Limb (tissue), 2 donors: Measurements from ENCODE around the gene TTC38.
A peak's percentile ranks its signal among the peaks of the same experiment; 100 is the strongest.

Experiments
- DNase-seq, 2 donors: peaks; one replicate each; pipeline ENCODE4 v3.0.0-alpha.2; 2016; ENCODE audit errors: extremely low spot score in 2 of 2

TTC38 gene

DNA sequence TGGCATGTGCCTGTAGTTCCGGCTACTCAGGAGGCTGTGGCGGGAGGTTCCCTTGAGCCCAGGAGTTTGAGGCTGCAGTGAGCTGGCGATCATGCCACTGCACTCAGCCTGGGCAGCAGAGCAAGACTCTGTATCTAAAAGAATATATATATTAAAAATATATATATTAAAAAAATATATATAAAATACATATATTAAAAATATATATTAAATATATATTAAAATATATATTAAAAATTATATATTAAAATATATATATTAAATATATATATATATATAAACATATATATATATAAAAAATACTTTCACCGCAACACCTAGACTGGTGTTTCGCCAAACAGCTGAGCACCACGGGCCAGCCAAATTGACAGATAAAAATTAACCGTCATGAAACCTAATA is 8.8 kb downstream of the TTC38 start:
- DNase-seq: no peak

GRCh38 chr22:46278656-46279645 is 11.1 kb downstream of the TTC38 start:
- DNase-seq: no peak

- DNase-seq: no peak
Observed at GRCh38 chr22:46280063-46280817, 12.4 kb downstream of the TTC38 start.

DNA sequence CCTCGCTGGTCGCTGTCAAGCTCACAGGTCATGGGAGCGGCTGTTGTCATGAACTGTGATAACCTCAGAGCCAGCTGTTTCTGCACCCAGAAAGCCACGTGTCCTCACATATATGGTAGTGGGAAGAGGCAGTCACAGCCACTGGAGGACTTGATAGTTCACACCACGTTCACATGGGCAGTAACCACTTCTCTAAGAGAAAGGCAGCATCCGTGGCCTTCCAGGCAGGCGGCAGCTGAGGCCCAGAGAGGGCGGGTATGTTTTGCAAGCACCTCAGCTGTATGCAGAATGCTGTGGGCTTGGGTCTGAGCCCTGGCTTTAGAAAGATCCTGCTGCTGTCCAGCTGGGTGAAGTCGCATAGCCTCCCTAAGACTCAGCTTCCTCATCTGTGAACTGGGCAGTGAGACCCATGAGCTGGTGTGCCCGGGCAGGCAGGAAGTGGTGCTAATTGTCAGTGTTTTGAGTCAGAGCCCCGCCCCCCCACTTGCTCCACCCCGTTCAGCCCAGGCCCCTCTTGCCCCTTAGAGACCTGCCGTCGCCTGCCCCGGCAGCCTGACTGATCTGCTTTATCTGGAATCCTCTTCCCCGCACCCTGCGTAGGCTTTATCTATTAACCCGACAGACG is 13.3 kb downstream of the TTC38 start:
- DNase-seq: no peak

DNA sequence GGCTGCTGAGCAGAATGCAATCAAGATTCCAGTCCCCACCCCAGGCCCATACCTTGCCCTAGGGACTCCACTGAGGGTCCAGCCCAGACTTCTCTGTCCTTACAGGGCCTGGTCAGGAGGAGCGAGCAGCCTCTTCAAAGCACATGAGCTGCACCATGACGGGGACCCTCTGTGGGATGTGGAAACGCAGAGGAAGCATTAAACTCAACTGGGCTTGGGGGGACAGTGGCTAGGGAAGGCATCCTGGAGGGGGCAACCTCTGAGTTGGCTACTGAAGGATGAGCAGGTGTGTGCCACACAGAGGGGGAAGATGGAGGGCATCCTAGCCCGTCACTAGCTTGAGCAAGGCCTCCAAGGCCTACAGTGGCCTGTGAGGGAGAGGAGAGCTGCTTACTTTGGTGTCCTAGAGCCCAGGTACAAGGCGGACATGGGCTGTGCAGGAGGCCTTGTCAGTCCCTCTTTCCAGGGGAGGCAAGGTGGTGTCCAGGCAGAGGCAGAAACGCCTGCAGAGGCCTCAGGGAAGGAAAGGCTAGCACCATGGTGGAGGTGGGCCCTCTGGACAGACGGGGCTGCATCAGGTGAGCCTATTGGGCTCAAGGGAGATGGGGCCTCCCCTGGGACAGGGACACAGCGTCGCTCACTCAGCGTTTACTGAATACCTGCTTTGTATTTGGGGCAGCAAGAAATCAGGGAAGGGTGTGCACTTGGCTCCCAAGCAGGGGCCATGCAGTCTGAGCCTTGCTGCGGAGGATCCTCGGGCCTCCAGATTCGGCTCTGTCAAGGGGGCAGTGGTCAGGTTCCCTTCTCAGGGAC is 14.3 kb downstream of the TTC38 start:
- DNase-seq: no peak

DNA sequence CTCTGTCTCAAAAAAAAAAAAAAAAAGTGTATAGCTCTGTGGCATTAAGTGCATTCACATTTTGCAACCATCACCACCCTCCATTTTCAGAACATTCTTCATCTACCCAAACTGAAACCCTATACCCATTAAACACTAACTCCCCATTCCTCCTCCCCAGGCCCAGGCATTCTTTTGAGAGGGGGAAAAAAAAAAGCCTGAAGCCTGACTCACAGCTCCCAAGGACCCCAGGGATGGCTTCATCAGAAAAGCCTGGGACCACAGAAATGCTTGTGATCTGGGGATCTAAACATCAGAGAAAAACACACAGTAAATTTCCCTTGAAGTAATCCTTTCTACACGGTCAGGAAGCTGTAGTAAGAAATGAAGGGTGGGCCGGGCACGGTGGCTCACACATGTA is 18.2 kb downstream of the TTC38 start:
- no peak for DNase-seq

DNA sequence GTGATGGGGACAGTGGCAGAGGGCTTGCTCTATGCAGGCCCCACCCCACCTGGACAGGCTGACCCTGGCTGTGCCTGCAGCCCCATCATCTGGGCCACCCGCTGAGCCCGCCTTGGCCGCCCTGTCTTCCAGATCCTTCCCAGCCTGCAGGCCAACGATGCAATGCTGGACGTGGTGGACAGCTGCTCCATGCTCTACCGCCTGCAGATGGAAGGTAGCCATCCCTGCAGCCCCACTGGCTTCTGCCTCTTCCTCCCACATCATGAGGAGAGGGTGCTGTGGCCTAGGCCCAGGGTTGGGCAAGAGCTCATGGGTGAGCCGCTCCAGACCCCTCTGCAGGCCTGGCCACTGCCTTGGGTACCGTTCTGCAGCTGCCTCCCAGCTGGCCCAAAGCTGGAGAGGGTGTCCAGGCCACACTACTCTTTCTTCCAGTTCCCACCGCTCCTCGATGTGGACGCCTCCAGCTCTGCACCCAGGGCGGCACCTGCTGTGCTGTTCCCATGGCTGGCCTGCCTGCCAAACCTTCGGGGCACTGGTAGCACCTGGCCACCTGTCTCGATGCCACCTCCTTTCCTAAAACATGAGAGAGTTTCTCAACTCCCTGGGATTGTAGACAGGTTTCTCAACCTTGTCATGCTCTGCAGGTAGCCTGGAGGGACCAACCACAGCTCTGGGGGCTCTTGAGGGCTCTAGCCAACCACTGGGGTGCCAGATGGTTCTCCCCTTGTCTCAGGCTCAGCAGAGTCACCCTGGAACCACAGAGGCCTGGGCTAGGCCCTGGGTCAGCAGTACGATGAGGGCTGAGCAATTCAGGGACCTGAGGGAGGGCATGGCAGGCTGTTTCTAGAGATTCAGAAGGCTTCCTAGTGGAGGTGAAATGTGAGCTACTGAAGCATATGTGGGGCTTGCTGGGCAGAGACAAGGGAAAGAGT is 19.4 kb downstream of the TTC38 start:
- no peak for DNase-seq

- DNase-seq: no peak
Observed at GRCh38 chr22:46287873-46288751, 20.3 kb downstream of the TTC38 start.

DNA sequence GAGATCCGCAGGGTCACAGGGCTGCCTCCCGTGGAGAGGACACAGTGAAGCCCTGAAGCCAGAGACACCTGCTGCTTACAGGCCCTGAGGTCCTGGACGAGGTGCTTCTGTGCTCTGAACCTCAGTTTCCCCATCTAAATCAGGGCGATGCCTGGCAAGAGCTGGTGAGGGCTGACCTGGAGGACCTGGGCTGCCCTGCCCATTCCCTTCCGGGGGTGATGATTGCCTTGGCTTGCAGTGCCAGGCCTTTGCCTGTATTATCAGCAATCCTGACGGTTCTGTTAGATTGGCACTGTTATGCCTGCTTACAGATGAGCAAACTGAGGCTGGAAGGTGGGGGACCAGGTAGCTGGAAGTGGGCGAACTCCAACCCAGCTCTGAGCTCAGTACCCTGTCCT is 21.0 kb downstream of the TTC38 start:
- DNase-seq: no peak

DNA sequence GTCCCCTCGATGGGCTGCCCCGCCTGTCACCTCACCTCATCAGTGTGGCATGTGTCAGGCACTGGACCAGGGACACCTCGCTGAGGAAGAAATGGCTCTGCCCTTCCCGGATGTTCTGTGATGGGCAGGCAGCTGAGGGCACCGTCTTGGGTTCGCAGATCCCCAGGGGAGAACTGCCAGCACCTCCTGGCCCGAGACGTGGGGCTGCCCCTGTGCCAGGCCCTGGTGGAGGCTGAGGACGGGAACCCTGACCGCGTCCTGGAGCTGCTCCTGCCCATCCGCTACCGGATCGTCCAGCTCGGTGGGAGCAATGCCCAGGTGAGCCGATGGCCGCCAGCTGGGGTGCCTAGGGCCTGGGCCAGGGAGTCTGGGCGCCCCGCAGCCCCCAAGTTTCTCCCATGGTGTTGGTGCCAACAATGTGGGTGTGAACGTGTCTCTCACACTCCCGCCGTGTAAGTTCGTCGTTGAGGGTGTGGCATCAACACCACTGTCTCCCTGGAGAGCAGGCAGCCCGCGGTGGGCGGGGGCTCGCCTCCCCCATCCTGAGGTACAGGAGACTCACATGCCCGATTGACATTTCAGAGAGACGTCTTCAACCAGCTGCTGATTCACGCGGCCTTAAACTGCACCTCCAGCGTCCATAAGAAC is 21.6 kb downstream of the TTC38 start:
- no peak for DNase-seq

DNA sequence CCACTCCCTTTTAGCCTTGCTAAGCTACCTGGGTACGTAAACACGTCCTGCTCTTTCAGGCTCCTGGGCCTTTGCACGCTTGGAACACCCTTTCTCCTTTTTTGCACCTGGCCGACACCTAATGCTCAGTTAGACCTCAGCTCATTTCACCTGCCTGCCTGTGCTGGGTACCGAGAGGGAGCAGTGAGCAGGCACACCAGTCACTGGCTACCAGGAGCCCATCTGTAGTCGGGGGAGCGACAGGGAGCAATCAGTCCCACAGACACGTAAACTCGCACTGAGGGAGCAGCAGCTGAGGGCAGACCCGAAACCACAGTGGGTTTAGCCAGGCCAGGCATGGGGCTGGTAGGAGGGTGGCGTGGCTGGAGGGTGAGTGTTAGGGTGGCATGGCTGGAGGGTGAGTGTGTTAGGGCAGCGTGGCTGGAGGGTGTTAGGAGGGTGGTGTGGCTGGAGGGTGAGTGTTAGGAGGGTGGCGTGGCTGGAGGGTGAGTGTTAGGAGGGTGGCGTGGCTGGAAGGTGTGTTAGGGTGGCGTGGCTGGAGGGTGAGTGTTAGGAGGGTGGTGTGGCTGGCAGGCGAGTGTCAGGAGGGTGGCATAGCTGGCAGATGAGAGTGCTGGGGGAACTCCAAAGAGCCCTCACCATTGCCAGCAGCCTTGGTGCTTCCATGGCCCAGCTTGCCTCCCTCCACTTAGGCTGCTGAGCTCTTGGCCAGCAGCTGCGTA is 22.5 kb downstream of the TTC38 start:
- DNase-seq: no peak

GRCh38 chr22:46290843-46291785 is 23.3 kb downstream of the TTC38 start:
- DNase-seq: no peak

DNA sequence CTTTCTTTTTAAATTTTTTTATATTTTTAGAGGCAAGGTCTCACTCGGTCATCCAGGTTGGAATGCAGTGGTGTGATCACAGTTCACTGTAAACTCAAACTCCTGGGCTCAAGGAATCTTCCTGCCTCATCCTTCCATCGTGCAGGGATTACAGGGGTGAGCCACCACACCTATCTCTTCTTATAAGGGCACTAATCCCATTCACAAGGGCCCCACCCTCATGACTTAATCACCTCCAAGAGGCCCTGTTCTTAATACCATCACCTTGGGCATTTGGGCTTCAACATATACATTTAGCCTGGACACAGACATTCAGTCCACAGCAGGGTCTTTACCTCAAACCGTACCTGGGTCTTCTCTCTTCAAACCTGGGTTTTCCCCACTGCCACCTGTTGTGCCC is 24.4 kb downstream of the TTC38 start:
- no peak for DNase-seq

DNA sequence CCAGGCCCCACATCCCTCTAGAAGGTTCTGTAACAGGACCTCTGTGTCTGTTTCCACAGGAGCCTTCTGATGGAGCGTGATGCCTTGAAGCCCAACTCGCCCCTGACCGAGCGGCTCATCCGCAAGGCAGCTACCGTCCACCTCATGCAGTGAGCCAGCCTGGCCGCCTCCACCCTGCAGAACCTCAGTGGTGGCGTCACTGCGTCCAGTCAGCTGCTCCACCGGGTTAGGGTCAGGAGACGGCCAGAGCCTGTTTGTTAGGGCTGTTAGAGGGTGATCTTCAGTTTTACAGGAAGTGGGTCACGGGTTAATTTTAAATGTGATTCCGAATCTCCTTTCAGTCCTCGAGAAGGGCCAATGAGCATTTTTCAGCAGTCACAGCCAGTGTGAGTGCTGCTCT is 24.9 kb downstream of the TTC38 start:
- no peak for DNase-seq

GRCh38 chr22:46293577-46294260 is 25.9 kb downstream of the TTC38 start:
- DNase-seq: peak in 1 of 2 donors; percentile 27

- DNase-seq: no peak
Observed at GRCh38 chr22:46294784-46295183, 27.0 kb downstream of the TTC38 start.
